Non-pigmented ciliary epithelial cell (primary cell): ENCODE data around the gene IL1B.
"Not testable (repeated sequence)": the region's sequence is repeated elsewhere in the genome, so short reads cannot be mapped to it uniquely, and the experiment has no call there.

Source experiments
- DNase-seq: peaks from one replicate; pipeline ENCODE4 v3.0.0-alpha.2; 2010; ENCODE audit warnings: low read depth

The IL1B gene

GRCh38 chr2:112849956-112850355 is 13.4 kb upstream of the IL1B start:
- no peak for DNase-seq

- no peak for DNase-seq
These were observed 12.3 kb upstream of the IL1B start for GRCh38 chr2:112848833-112849232.

DNA sequence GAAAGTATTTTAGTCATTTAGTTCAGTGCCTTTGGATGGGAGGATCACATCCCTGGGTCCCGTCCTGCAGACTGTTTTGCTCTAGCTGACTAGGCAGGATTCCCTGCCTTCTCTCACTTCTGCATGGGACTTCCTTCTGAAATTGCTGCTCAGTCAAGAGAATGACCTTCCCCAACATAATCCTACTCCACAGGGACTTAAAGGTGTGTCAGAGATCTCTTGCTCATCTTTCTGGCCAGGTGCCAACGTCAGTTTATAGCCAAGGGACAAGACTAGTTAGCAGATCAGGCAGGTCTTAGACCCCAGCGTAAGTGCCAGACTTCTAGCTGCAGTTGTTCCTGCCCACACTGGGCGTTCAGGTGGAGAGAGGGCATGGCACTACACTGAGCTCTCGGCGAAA is 9.5 kb upstream of the IL1B start:
- DNase-seq: no peak

DNA sequence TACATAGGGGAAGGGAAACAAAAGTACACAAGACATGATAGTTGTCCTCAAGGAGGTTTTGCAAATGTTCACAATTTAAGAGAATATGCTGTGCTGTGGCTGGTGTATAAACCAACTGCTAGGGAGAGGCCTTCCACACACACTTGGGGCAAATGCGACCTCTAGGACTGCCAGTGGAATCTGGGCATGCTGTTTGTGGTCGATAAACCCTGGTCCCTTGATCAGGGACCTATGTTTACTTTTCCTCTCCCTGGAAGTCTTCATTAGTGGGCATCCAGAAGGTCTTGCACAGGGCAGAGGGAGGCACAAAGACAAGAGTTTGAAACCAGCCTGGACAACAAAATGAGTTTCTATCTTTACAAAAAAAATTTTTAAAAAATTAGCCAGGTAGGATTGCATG is 7.3 kb upstream of the IL1B start:
- DNase-seq: no peak

- DNase-seq: no peak
These were observed 6.7 kb upstream of the IL1B start for GRCh38 chr2:112843288-112843687.

- DNase-seq: no peak
These were observed 4.9 kb upstream of the IL1B start for GRCh38 chr2:112841295-112842044.

DNA sequence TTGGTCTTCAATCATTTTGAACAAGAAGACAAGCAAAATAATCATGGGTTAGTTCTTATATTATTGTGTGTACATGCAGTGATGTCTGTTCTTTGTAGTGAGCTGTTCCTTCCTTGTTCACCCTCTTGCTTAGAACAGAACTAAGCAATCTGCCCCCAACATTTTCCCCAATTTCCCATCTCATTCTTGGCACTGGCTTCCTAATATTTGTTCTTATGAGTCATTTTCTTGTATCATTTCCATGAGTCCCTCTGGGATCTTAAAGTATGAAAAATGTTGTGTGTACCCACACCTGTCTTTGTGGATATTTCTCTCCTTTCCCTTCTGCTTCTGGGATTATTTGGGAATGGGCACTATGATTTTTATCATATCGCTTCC is 3.5 kb upstream of the IL1B start:
- no peak for DNase-seq

- DNase-seq: no peak
These were observed 3.0 kb upstream of the IL1B start for GRCh38 chr2:112839407-112840067.

GRCh38 chr2:112836163-112836560 is 417 bp downstream of the IL1B start:
- no peak for DNase-seq

DNA sequence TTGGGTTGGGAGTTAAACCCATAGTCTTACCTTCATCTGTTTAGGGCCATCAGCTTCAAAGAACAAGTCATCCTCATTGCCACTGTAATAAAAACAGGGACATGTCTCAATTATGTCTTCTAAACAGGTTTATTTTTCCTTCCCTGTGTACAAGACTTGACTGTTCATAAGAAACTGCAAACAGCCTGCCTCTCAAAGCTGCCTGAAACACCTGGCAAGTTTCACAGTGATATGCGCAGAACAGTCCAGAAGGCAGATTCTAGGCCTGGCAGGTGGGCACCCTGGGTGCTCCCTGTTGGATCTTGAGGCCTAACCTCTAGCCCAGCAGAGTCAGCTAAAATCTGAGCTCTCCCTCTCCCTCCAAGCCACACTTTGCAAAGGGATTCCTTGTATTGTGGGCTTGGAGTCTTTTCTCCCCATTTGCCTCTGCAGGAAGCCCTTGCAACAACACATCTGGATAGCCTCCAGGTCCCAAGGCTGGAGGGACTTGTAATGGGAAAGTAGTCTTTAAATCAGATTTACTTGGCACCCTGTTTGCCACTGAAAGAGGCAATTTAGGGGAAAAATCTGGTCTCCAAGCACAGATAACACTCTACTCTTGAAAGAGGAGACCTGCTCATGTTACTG is 930 bp downstream of the IL1B start:
- no peak for DNase-seq

- DNase-seq: no peak
These were observed 1.5 kb downstream of the IL1B start for GRCh38 chr2:112835061-112835501.

DNA sequence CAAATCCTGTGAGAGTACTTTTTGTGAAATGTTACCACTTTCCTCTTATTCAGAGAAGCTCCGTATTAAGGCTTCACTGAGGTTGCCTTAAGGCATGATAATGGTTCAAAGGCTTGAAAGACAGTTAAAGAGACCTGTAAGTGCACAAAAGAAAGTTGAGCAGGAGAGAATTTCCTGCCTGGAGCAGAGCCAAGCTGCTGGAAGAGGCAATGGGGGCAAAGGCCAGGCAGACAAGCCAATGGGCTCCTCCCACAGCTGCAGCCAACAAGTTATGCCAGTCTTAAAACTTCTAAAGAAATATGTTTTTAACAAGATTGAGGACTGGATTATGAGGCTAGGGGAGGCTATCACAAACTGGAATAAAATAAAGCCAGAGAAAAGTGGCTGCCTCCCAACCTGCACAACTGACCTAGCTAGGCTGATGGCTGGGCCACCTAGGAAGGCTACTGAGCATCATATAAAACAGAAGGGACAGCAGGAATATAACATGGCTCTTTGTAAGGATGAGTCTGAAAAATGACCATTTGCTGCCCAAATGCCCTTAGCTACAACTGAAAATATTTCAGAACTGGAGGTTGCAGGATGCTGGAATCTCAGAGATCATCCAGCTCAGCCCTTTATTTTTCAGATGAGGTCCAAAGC is 2.1 kb downstream of the IL1B start:
- DNase-seq: no peak

GRCh38 chr2:112833976-112834375 is 2.6 kb downstream of the IL1B start:
- DNase-seq: no peak

DNA sequence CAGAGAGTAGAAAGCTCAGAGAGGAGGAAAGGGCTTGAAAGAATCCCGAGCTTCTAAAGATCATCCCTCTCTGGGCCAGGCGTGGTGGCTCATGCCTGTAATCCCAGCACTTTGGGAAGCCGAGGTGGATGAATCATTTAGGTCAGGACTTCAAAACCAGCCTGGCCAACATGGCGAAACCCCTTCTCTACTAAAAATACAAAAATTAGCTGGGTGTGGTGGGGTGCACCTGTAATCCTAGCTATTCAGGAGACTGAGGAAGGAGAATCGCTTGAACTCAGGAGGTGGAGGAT is 3.0 kb downstream of the IL1B start:
- DNase-seq: not testable (repeated sequence)

GRCh38 chr2:112832841-112833638 is 3.5 kb downstream of the IL1B start:
- DNase-seq: no peak

DNA sequence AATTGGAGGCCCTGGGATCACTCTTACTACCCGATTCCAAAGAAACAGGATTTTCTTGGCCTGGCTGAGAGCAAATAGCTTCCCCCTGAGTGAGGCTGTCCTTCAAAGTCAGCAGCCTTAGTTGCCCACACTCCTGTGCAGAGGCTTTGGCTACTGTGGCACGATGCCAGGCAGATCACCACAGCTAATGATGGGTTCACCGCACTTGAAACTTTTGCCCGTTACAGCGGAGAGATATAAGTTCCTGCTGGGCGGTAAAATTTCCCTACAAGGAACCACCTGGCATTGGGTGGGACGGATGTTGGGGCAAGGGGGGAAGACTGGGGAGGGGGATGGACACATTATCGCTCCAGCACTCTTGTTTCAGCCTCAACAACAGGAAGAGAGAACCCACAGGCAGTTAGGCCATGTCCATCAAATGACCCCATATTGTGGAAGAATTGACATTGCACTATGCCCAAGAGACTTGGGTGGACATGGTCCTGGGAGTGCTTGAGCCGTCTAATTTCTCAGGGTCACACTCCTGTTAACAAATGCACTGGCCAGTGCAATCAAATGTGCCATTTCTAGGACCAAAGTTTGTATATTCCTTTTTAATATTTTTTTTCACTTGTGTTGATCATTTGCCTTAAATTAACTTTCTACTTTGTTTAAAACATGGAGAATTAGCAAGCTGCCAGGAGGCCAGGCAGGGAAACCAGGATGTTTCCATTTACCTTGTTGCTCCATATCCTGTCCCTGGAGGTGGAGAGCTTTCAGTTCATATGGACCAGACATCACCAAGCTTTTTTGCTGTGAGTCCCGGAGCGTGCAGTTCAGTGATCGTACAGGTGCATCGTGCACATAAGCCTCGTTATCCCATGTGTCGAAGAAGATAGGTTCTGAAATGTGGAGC is 4.4 kb downstream of the IL1B start:
- DNase-seq: no peak

DNA sequence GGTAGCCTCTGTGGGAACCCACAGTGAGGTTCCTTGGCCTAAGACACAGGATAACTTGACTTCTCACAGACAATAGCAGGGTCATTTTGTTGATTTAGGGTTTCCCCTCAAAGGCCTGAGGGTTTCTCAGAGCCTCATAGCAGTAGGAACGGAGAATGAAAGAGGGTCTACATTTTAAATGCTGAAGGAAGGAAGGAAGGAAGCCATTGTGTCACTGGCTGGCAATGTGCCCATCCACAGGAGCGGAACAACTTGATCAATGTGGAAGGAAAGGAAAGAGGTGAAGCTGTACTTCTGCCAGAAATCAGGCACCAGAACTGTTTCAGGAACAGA is 5.1 kb downstream of the IL1B start:
- no peak for DNase-seq

DNA sequence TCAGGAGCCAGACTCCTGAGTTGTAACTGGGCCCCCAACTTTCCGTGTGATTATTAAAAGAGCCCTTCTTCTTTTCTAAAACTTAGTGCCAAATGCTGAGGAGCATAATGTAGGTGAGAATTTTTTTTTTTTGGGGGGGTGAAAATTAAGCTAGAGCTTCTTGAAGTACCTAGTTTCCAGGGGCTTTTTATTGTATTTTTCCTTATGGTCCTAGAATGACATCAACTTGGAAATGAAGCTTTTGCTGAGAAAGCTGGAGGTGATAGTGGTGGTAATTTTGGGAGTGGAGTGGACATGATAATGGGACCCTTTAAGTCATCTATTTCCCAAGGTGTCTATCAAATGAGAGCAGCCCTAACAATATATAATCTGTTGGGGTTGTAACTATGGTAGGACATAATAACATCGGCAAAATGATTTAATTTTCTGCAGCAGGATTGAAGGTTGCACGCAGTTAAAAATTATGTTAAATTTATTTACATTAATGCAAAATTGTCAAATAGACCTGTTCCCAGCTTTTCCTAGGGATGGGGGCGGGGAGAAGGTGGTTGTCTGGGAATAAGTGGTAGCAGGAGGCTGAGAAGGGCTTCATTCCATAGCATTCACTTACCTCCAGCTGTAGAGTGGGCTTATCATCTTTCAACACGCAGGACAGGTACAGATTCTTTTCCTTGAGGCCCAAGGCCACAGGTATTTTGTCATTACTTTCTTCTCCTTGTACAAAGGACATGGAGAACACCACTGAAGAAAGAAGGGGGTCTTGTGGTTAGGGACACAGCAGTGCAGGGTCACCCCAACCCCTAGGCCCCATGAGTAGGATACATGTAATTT is 5.7 kb downstream of the IL1B start:
- no peak for DNase-seq

GRCh38 chr2:112829961-112830681 is 6.5 kb downstream of the IL1B start:
- DNase-seq: no peak
